Jurkat, Clone E6-1 (cell line): ENCODE measurements around the gene PHF5A.

Source experiments
- DNase-seq: peaks from one replicate; pipeline ENCODE4 v3.0.0-alpha.2; 2011; ENCODE audit warnings: low read depth, low spot score
- H3K4me3 ChIP-seq: 2 replicates; pipeline ENCODE4 v1.5.1; 2011; ENCODE audit warnings: mild to moderate bottlenecking, low read length, control low read depth, moderate library complexity

Gene PHF5A

GRCh38 chr22:41429232-41429950 lies 39.1 kb downstream of the PHF5A start:
- H3K4me3 ChIP-seq = no peak overlapping the region
- no peak for DNase-seq

- no peak for DNase-seq
- no peak overlapping the region for H3K4me3 ChIP-seq
Measured at GRCh38 chr22:41425660-41426365, 42.7 kb downstream of the PHF5A start.

GRCh38 chr22:41418717-41419116 lies 49.8 kb downstream of the PHF5A start:
- DNase-seq = no peak
- H3K4me3 ChIP-seq = no peak overlapping the region

GRCh38 chr22:41417622-41418390 lies 50.7 kb downstream of the PHF5A start:
- DNase-seq = no peak
- H3K4me3 ChIP-seq = no peak overlapping the region

GRCh38 chr22:41415554-41415953 lies 52.9 kb downstream of the PHF5A start:
- H3K4me3 ChIP-seq = no peak overlapping the region

GRCh38 chr22:41411021-41411851 lies 57.3 kb downstream of the PHF5A start:
- H3K4me3 ChIP-seq = no peak overlapping the region
- DNase-seq = no peak

More at GRCh38 chr22:41415554-41415953, 52.9 kb downstream of the PHF5A start:
- DNase-seq = no peak

GRCh38 chr22:41410311-41410751 lies 58.2 kb downstream of the PHF5A start:
- DNase-seq = no peak
- H3K4me3 ChIP-seq = no peak overlapping the region
